GM18519 (cell line): ENCODE data around the gene CARTPT.
A peak's percentile ranks its signal among the peaks of the same experiment; 100 is the strongest.

Experiments
- ATAC-seq: cut with Tn5 transposase; IDR thresholded peaks from one replicate; pipeline ENCODE4 v1.9.1; 2021; ENCODE audit warnings: mild to moderate bottlenecking, moderate library complexity; ENCODE audit not compliant: unreplicated experiment, low FRiP score

The CARTPT gene

GRCh38 chr5:71734141-71734540 lies 15.1 kb downstream of the CARTPT start:
- no peak for ATAC-seq

- ATAC-seq = no peak
These were observed 19.0 kb downstream of the CARTPT start for GRCh38 chr5:71737931-71738539.

- ATAC-seq = no peak
These were observed 19.7 kb downstream of the CARTPT start for GRCh38 chr5:71738662-71739361.

GRCh38 chr5:71740015-71740753 lies 21.1 kb downstream of the CARTPT start:
- peak; percentile 85 for ATAC-seq

- no peak for ATAC-seq
These were observed 24.1 kb downstream of the CARTPT start for GRCh38 chr5:71743155-71743554.

GRCh38 chr5:71744009-71744790 lies 25.1 kb downstream of the CARTPT start:
- ATAC-seq = no peak

- no peak for ATAC-seq
These were observed 28.1 kb downstream of the CARTPT start for GRCh38 chr5:71747182-71747581.

GRCh38 chr5:71748360-71748759 lies 29.3 kb downstream of the CARTPT start:
- ATAC-seq = no peak

DNA sequence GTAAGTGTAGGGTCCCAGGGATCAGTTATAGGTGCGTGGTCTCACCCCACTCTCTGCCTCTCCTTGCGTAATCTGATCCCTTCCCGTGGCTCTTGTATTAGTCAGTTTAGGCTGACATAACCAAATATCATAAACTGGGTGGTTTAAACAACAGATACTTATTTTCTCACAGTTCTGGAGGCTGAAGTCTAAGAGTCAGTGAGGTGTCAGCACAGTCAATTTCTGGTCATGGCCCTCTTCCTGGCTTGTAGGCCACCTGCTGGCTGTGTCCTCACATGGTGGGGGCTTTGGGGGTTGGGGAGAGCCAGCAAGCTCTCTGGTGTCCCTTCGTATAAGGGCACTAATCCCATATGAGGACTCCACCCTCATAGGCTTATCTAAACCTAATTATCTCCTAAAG lies 32.3 kb downstream of the CARTPT start:
- no peak for ATAC-seq

- no peak for ATAC-seq
These were observed 33.5 kb downstream of the CARTPT start for GRCh38 chr5:71752441-71753190.

DNA sequence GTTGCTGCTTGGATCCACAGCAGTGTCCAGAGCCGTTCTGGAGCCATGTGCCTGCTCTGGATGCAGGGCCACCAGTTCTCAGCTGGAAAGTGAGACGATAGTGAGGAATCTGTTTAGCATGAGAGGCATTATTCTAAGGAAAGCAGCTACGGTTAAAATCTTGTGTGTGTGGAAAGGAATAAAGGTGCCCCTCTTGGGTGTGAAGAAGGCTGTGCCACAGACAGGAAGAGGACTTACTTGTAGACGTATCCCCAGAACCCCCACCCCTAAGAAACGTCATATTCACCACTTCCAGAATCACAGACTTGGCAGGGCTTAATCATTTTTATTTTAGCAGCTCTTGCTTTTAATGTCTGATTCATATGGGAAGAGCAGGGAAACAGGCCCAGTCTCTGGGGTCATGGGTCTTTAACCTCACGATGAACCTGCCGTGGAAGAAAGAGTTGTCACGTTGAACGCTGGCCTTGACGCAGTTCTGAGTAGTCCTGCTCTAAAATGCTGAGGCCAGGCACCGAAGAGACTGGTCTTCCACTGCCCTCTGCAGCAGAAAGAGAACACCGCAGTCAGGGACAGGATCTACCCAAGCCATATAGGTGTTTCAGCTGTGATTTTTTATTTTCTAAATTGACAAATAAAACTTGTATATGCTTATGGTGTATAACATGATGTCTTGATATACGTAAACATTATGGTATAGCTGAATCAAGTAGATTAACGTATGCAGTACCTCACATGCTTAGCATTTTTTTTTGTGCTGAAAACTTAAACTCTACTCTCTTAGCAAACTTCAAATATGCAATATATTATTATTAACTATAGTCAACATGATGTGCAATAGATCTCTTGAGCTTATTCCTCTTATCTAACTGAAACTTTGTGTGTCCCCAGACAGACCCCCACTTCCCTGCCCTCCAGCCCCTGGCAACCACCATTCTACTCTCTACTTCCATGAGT lies 38.8 kb downstream of the CARTPT start:
- ATAC-seq = peak; percentile 91

DNA sequence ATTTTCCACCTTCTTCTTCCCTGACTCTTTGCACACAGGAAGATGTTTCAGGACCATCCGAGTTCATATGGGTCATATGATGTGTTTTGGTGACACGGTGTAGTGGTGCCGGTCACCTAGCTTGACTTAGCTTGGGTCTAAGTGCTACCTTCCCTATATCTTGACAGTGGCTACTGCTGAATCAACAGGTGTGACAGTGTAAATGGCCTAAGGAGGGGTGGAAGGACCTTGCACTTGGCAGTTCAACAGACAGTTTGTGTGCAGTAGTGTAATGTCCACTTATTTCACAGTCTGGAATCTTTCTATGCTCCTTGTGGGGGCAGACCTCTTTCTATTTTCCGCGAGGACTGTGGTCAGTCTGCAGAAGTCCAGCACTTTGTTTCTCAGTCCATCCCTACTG lies 43.8 kb downstream of the CARTPT start:
- ATAC-seq = no peak

DNA sequence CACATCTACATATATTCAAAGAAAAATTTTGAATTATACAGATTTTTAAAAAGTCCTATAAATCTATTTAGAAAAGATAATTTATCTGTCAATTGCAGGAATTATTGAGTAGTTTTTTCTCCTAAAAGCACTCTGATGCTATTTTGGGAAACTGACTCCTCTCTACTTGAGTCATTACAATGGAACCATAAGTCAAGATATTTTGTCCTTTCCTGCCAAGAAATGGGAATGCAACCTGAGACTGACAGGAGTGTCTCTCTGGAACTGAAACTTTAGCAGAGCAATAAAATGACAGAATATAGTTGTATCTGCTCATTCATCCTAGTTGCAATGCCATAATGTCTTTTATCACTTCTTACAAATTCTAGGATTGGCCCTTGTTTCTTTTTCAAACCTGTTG lies 48.6 kb downstream of the CARTPT start:
- ATAC-seq = no peak

DNA sequence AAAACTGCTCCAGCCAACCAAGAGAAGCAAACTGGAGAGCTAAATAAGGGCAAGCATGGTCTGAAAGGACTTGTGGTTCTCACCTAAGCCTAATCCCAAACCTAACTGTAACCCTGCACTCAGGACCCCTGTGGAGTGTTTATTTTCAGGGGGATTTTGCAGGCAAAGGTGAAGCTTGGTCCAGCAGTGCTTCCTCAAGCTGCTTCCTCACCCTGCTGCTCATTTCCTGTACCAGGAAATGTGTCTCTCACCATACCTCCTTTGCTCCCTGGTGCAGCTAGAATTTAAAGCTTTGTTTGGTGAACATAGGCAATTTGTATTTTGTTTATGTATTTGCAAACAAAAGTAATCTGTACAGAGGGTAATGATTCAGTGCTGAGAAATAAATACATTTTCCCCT lies 50.2 kb downstream of the CARTPT start:
- no peak for ATAC-seq

GRCh38 chr5:71770381-71770780 lies 51.3 kb downstream of the CARTPT start:
- no peak for ATAC-seq
